Pancreas (tissue), 10 donors: ENCODE results near the gene SYMPK. TPM values are rescaled to one million over a fixed set of nuclear protein-coding genes. Genes with fewer than 3 reads are reported as not detected.

Source experiments
- ATAC-seq, 4 donors: fragments of 200-7000 bp; cut with Tn5 transposase; one replicate each; pipeline versions ENCODE4 v1.8.0 to v1.9.1; 2020; ENCODE audit warnings: mild to moderate bottlenecking in 4 of 4, moderate library complexity in 4 of 4
- DNase-seq, 6 donors: peaks; one replicate each; pipeline ENCODE4 v3.0.0-alpha.2; 2020
- FAIRE-seq: peaks from 2 replicates; lab custom pipeline; 2012; peaks lifted over from hg19 to GRCh38; lab: Jason Lieb, UNC
- H3K27ac ChIP-seq, 4 donors: fragments of 200-600 bp; sonication (generic); 1 replicate in 3 of 4; 2 replicates in 1 of 4; pipeline versions ENCODE4 v1.5.0 to v1.8.0; 2020
- H3K27me3 ChIP-seq, 4 donors: fragments of 200-600 bp; one replicate each; pipeline ENCODE4 v1.8.0; 2021
- H3K36me3 ChIP-seq, 3 donors: fragments of 200-600 bp; sonication (generic) in 1 of 3; one replicate each; pipeline versions ENCODE4 v1.5.0 to v1.8.0; 2020 to 2021
- H3K4me1 ChIP-seq, 3 donors: fragments of 200-600 bp; one replicate each; pipeline ENCODE4 v1.8.0; 2021
- H3K4me3 ChIP-seq, 4 donors: fragments of 200-600 bp; sonication (generic) in 2 of 4; one replicate each; pipeline versions ENCODE4 v1.5.0 to v1.8.0; 2020 to 2021
- H3K9me3 ChIP-seq, 4 donors: fragments of 200-600 bp; one replicate each; pipeline ENCODE4 v1.8.0; 2021
- CTCF ChIP-seq, 4 donors: fragments of 200-600 bp; sonication (generic) in 3 of 4; IDR thresholded peaks; one replicate each; pipeline versions ENCODE4 v1.5.0 to v1.8.0; 2021; ENCODE audit warnings: antibody characterized with exemption in 4 of 4
- WGBS, 2 donors: extraction: QIAGEN DNeasy Blood & Tissue Kit; methylation state at CpG; one replicate each; pipeline ENCODE4 v1.1.7; 2013; 5-methylcytosine and 5-hydroxymethylcytosine counted together
- intact Hi-C, 3 donors: fragments of 100-400 bp; cut with DNase I; formaldehyde crosslinking; loops; one replicate each; pipeline versions ENCODE4 v1.11.1 to v1.14.2; 2022
- polyA plus RNA-seq, 2 donors: library from polyadenylated mRNA; stranded (reverse); fragments of 200-250 nt; gene quantifications; one replicate each; pipeline ENCODE4 v1.2.3, GENCODE V29; 2013
- total RNA-seq, 6 donors: library from RNA; stranded (reverse); fragmentation: NEBNext Ultra II Directional in 4 of 6; extraction: Animal tissue kit (Norgen Biotek cat#: 25700) in 4 of 6; gene quantifications; one replicate each; pipeline versions ENCODE4 v1.2.1 to v1.2.4, GENCODE V29; 2021 to 2023
- donor health status: healthy with polysubstance abuse.
- donor health status: DM: no; HTN: no; CAD: no; lungs with moderate emphysema.
- donor health status: DM: no; HTN: no; CAD: no.
- donor health status: control.
- donor health status: control.
- donor health status: Bipolar disorder and iron deficiency.
- donor health status: DM: yes; HTN: yes; CAD: no.
- donor health status: DM: no; HTN: no; CAD: no.
- donor health status: DM: no; HTN: no; CAD: no.
- donor health status: DM: yes; HTN: yes; CAD: no.

SYMPK gene
- total and polyA plus RNA-seq, 8 donors: 25.7 to 142 (median 29.2) TPM

DNA sequence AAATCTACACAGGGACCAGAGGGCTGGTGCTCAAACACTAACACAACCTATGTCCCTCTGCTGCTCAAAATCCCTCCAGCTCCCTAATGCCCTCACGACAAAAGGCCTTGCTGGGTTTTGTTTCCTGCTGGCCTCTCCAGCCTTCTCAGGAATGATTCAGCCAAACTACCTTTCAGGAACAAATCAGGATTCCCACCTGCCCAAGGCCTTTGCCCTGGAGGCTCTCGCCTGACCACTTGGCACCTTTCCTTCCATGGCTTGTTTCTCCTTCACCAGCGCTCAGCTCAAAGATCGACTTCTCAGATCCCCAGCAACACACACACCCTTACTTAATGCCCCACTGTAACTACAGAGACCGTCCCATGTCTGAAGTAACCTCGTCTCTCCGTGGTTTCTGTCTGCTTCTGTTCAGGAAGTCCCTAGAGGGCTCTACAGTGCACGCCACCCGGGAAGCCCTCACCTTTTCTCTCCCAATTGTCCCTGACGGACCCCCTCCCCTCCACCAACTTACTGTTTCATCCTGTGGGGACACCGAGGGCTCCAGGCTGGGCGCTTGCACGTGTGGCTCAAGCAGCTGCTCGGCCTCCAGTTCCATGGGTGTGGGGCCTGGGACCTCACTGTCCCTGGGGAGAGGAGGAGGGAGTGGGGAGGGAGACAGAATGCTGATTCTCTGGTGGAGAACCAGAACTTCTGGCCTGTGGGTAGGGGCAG lies 90.7 kb downstream of the SYMPK start:
- WGBS, 2 donors: 38 to 46% methylated on average over 14 of the region's 14 CpGs
- Histone ChIP-seq H3K36me3 (peaks cover 0 to 12% (median 6%) of the 10 kb centered on the region in 3 donors), H3K4me1 (peaks cover 15 to 21% (median 19%) of the 10 kb centered on the region in 3 donors), H3K27ac (peak overlapping the region; percentile 91 to 97 (median 94)), H3K9me3 (no peaks in the 10 kb centered on the region), H3K27me3 (no peaks in the 10 kb centered on the region), H3K4me3 (peak overlapping the region in 3 of 4 donors; percentile 40 to 96 (median 85))
- no peak for ATAC-seq
- no peak for TF ChIP-seq CTCF (IDR thresholded peaks at IDR 0.05)
- intact Hi-C loops: no loop called here
- DNase-seq: peak in 5 of 6 donors; percentile 64 to 81 (median 66)
- FAIRE-seq: no peak

GRCh38 chr19:45771311-45771933 lies 91.5 kb downstream of the SYMPK start:
- intact Hi-C loops: no loop called here
- H3K4me1 ChIP-seq: peaks cover 15 to 24% (median 19%) of the 10 kb centered on the region in 3 donors

GRCh38 chr19:45770192-45771101 lies 92.5 kb downstream of the SYMPK start:
- Histone ChIP-seq H3K4me3 (peak overlapping the region; percentile 10 to 96 (median 62)), H3K27ac (peak overlapping the region; percentile 91 to 97 (median 94)), H3K4me1 (peaks cover 20 to 33% (median 26%) of the 10 kb centered on the region in 3 donors), H3K9me3 (no peaks in the 10 kb centered on the region), H3K27me3 (no peaks in the 10 kb centered on the region), H3K36me3 (no peaks in the 10 kb centered on the region)
- intact Hi-C loops: no loop called here
- WGBS, 2 donors: 1% methylated on average over 67 to 79 of the region's 79 CpGs
- FAIRE-seq (peak; percentile 89), DNase-seq (peak; percentile 96 to 99 (median 98)), ATAC-seq (peak; percentile 53 to 77 (median 67))
- TF ChIP-seq CTCF (IDR thresholded peaks at IDR 0.05): peak; percentile 89 to 99 (median 92)

More at GRCh38 chr19:45771311-45771933, 91.5 kb downstream of the SYMPK start:
- 51 to 62% methylated on average over 33 to 46 of the region's 46 CpGs for WGBS, 2 donors
- no peak for TF ChIP-seq CTCF (IDR thresholded peaks at IDR 0.05)
- DNase-seq (peak; percentile 56 to 88 (median 68)), ATAC-seq (no peak), FAIRE-seq (no peak)
- Histone ChIP-seq H3K27ac (peak overlapping the region; percentile 91 to 97 (median 94)), H3K9me3 (no peaks in the 10 kb centered on the region), H3K4me3 (peak overlapping the region in 3 of 4 donors; percentile 40 to 96 (median 85)), H3K27me3 (no peaks in the 10 kb centered on the region), H3K36me3 (peaks cover 0 to 4% (median 0%) of the 10 kb centered on the region in 3 donors)

- Histone ChIP-seq H3K36me3 (no peaks in the 10 kb centered on the region), H3K4me3 (peak overlapping the region; percentile 10 to 96 (median 59)), H3K4me1 (peaks cover 26 to 39% (median 33%) of the 10 kb centered on the region in 3 donors), H3K27ac (peak overlapping the region; percentile 91 to 97 (median 94)), H3K27me3 (no peaks in the 10 kb centered on the region), H3K9me3 (no peaks in the 10 kb centered on the region)
- DNase-seq: peak; percentile 64 to 87 (median 78)
- 1% methylated on average over 28 of the region's 28 CpGs for WGBS, 2 donors
- FAIRE-seq: no peak
- TF ChIP-seq CTCF (IDR thresholded peaks at IDR 0.05): no peak
- ATAC-seq: peak in 2 of 4 donors; percentile 1 to 2
- intact Hi-C loops: loop anchor here in 1 of 3 donors (10.0 kb wide), 1 partner anchor 55 kb away; no protein-coding TSS in a partner anchor
Observed at GRCh38 chr19:45769821-45770191, 93.1 kb downstream of the SYMPK start.
